ENCODE results near the gene CCDC12.
A peak's percentile ranks its signal among the peaks of the same experiment; 100 is the strongest.

CCDC12 gene

GRCh38 chr3:46954178-46954577 is 22.4 kb downstream of the CCDC12 start:
- no peak for DNase-seq

DNA sequence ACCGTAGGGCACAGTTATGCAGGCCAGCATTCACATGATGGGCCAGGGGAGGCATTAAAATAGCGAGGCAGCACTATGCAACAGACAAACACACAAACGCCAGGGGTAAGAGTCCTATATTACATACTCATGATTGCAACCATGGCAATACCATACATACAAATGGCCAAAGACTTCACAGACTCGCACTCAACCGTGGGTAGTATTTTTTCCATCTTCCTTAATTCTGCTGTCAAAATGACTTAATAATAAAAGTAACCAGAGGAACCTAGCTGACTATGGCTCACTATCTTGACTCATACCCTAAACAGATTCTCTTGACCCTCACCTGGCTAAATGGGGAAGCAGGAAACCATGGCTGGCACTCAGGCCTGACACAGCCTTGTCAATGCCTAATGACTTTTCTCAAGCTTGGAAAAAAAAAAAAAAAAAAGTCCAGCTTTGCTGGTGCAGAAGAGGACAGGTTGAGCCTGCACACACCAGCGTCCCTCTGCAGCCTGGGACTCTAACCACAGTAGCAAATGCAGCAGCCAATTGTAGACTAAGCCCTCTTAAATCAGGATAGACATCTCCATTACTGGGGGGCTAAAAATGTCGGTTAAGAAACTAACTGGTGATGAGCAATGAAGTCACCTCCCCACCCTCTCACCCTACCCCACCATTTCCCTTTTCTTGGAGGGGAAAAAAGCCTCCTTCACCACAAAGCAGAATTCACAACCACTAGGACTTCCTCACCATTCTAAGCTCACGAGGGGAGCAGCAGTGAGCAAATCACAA is 23.1 kb downstream of the CCDC12 start:
- DNase-seq, result no peak

DNA sequence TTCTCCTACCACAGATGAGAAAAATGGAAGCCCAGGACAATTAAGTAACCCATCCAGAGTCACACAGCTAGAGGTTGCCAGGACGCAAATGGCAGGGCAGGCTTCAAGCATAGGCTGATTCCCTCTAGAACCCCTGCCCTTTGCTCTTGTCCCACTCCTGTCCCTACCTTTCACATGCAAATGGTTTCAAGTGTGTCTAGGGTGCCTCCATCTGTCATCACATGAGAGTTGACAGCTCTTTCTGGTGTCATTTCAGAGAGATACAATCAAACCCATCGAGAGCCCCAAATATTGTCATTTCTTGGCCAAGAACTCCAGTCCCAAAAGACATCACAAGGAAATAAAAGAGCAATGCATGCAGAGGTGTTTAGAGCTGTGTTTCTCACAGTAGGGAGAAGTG is 23.7 kb downstream of the CCDC12 start:
- no peak for DNase-seq

DNA sequence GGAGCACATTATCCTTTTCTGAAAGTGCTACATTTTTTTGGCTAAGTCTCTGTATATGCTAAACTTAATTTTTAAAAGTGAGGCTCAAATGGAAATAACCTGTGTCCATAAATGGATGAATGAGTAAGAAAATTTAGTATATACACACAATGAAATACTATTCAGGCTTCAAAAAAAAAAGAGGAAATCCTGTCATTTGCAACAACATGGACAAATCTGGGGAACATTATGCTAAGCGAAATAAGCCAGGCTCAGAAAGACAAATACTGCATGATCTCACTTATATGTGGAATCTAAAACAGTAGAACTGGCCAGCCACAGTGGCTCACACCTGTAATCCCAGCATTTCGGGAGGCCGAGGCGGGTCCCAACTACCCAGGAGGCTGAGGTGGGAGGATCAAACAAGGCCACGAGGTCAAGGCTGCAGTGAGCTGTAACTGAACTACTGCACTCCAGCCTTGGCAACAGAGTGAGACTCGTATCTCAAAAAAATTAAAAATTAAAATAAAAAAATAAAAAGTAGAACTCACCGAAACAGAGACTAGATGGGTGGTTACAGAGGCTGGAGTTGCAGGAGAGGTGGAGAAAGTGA is 25.8 kb downstream of the CCDC12 start:
- no peak for DNase-seq

- no peak for DNase-seq
These were observed 26.4 kb downstream of the CCDC12 start for GRCh38 chr3:46950177-46950576.

DNA sequence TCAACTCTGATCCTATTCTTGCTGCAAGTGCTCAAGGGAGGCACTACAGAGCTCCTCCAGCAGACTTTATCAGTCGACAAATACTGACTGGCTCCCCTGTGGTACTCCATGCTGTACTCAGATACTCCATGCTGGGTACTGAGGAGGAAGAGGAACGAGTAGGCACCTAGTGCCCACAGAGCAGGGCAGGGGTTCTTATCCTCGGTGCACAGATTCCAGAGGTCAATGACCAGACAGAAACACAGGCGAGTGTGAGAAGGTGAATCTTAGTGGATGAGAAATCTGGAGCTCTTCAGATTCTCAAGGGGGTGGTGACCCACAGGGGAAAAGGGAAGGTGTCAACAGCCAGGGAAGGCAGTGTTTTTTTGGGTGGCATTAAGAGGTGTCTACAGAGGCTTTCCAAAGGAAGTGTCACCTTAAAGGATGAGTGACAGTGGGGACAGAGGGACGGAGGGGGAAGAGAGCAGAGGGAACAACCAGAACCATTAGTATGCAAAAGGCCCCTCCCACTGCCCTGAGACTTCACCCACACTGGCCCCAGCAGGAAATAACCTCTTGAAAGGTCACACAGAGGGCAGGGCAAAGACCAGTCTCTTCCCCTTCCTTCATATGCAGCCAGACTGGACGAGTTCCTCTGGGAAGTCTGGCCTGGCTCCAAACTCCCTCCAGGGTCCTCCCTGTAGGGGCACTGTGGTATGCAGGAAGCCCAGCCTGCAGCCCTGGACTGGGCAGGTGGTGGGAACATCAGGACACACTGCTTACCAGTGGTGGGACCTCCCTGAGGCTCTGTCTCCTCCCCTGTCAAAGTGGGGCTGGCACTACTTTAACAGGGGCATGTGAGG is 27.5 kb downstream of the CCDC12 start:
- peak; percentile 58 for DNase-seq

GRCh38 chr3:46947981-46948791 is 28.4 kb downstream of the CCDC12 start:
- DNase-seq, result peak; percentile 80

- DNase-seq, result no peak
These were observed 29.0 kb downstream of the CCDC12 start for GRCh38 chr3:46947546-46947901.

DNA sequence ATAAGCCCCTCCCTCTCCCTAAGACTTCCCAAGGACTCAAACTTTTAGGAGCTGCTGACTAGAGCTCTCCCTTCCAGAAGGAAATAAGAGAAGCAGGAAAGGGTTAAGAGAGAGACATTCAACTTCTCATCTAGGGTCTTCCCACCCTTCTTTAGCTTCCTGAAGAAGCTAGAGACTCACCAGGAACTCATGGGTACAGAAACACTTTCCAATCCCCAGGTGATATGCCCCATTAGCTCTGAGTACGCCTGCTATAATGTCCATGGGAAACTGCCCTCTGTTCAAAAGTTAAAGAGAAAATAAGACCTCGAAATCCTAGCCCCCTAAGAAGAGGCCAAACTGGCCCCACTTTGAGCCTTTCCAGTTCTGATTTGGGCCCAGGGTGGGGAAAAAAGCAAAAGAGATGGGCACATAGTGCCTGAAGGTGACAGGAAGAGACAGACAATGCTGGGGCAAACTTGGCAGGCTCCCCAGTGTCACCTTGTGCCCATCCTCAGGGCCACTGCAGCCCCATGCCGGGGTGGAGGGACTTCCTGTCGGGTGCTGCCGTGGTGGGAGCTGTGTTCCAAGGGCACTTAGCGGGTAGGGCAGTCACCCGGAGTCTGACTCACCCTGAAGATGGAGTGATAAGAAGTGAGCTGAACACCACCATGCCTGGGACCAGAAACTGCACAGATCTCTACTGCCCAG is 29.5 kb downstream of the CCDC12 start:
- peak; percentile 75 for DNase-seq

DNA sequence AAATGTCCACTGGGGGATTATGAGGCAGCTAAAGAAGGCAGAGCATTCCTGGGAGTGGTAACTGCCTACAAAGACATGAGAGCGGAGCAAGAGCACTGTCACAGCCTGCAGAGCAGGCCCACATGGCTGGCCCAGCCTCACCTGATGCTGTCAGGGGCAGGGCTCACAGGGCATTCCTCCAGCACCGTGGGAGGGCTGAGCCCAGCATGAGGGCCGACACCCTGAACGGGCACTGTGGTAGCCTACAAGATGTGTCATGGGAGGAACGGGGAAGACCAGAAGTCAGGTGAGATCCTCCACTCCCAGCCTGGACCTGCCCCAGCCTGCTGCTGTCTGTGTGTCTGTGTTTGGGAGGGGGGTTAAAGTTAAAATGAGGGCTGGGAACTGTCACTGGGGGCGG is 30.1 kb downstream of the CCDC12 start:
- no peak for DNase-seq

DNA sequence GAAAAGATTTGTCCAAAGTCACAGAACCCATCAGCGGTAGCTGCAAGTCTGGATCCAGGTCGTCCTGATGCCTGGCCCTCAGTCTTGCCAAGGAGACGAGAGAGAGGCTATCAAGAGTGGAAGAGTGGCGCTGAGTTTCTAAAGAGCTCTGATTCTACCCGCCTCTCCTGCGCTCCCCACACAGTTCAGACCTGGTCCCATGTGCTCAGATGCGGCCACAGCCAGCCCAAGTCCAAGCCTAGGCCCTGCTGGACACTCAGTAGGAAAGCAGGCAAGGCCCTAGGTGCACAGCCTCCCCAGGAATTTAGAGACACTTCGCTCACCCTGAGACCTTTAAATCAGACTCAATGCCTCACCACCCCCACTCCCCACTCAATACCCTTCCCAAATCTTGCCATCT is 32.4 kb downstream of the CCDC12 start:
- DNase-seq, result no peak

GRCh38 chr3:46943237-46944187 is 33.0 kb downstream of the CCDC12 start:
- no peak for DNase-seq

DNA sequence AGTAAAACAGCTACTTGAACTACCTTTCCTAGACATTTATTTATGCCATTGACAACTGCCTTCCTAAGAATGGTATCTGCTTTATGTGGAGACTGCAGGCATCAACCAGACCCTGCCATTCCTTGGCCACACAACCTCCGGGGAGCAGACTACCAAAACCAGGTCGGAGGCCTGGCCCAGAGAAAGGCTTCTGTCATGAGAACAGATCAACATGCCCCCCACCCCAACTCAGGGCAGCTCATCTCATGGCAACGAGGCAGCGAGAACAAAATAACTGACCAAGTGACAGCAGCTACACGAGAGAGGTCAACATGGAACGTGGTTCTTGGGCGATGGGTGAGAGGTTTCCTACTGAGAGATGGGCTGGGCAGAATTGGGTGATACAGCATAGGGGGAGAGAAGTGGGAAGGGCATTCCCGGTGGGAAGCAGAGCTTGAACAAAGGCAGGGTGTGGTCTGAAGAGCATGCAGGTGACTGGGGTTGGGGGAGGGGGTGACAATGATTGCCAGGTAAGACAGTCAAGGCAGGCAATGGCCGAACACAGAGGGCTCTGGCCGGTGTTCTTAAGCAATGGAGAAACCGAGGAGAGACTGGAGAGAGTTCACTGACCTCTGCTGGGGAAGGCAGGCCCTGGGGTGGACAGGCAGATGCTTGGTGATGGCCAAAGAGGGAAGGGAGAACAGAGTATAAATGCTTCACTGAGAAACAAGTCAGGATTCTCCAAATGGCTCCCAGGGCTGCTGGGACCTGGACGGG is 33.9 kb downstream of the CCDC12 start:
- no peak for DNase-seq

- DNase-seq, result no peak
These were observed 34.5 kb downstream of the CCDC12 start for GRCh38 chr3:46942076-46942475.

DNA sequence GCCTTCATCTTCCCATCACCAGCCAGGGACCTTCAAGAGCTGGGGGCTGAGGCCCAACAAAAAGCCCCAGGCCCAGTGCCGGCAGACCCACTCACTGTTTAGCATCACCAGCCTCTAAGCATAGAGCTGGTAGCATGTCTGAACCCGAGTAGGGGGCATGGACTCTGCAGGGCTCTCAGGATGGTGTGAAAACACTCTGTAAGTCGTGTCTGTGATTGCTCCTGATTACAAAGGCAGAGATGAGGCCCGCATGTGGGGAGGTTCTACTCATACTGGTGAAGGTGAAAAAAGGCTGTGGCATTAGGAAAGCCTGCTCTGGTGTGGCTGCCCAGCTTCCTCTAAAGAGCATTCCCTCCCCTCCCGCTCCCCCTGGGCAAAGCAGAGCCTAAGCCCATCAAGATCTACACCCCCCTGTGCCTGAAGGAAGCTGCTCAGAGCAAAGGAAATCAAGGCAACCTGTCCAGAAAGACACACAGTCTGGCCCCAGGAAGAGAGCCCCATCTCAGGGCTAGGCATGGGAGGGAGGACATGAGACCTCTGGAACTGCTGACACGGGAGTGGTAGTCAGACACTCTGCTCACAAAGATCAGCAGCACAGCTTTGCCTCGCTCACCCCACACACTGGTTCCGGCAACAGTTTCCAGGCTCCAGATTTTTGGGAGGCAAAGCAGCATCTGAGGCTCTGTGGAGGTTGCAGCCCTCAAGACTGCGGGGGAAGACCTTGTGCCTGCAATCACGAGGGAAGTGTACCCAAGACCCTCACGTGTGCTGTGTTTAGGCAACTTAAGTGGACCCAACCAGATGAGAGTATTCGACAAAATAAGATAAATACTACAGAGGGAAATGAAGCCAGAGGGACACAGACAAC is 36.7 kb downstream of the CCDC12 start:
- DNase-seq, result no peak

- DNase-seq, result no peak
These were observed 38.4 kb downstream of the CCDC12 start for GRCh38 chr3:46938118-46938517.

GRCh38 chr3:46936733-46937250 is 39.8 kb downstream of the CCDC12 start:
- no peak for DNase-seq

GRCh38 chr3:46935989-46936558 is 40.5 kb downstream of the CCDC12 start:
- DNase-seq, result no peak

Data from CD4-positive, alpha-beta T cell treated with Interleukin-15 for 1 hour (primary cell).